Activated T-helper 17 cell treated with anti-CD3 and anti-CD28 coated beads, Interleukin-2, amount 50 U/mL, for 72 hours (primary cell): ENCODE data around the gene TUBGCP6. TPM values are rescaled to one million over a fixed set of nuclear protein-coding genes. Genes with fewer than 3 reads are reported as not detected.
"Not testable (repeated sequence)": the region's sequence is repeated elsewhere in the genome, so short reads cannot be mapped to it uniquely, and the experiment has no call there.

Experiments used
- ATAC-seq: fragments of 150-1000 bp; cut with Tn5 transposase; replicated peaks from 2 replicates; pipeline ENCODE4 v1.10.0; 2021; ENCODE audit warnings: mild to moderate bottlenecking, moderate library complexity
- H3K27ac Mint-ChIP-seq: one replicate; pipeline ENCODE4 v1.8.0; 2022; ENCODE audit warnings: mixed read lengths
- H3K27me3 Mint-ChIP-seq: one replicate; pipeline ENCODE4 v1.8.0; 2022; ENCODE audit warnings: mixed read lengths
- H3K36me3 Mint-ChIP-seq: one replicate; pipeline ENCODE4 v1.8.0; 2022; ENCODE audit warnings: low read depth, mild to moderate bottlenecking, mixed read lengths
- H3K4me1 Mint-ChIP-seq: one replicate; pipeline ENCODE4 v1.8.0; 2022; ENCODE audit warnings: mixed read lengths
- H3K4me3 Mint-ChIP-seq: one replicate; pipeline ENCODE4 v1.8.0; 2022; ENCODE audit warnings: mild to moderate bottlenecking, mixed read lengths
- H3K9me3 Mint-ChIP-seq: one replicate; pipeline ENCODE4 v1.8.0; 2022; ENCODE audit warnings: mixed read lengths
- total RNA-seq, 2 donors: library from RNA; stranded (reverse); gene quantifications; one replicate each; pipeline ENCODE4 v1.2.3, GENCODE V29; 2022

Gene TUBGCP6
- total RNA-seq, 2 donors from 2014 or later = 44.5 to 51.1 TPM

- no peak overlapping the region for H3K4me3 Mint-ChIP-seq
- no peaks in the 10 kb centered on the region for H3K9me3 Mint-ChIP-seq
- ATAC-seq = no peak
- no peak overlapping the region for H3K27ac Mint-ChIP-seq
- peaks cover 65% of the 10 kb centered on the region for H3K36me3 Mint-ChIP-seq
- no peaks in the 10 kb centered on the region for H3K27me3 Mint-ChIP-seq
- H3K4me1 Mint-ChIP-seq = peaks cover 16% of the 10 kb centered on the region
Observed at GRCh38 chr22:50211147-50211546, 33.7 kb downstream of the TUBGCP6 start.

- H3K4me3 Mint-ChIP-seq = no peak overlapping the region
- H3K36me3 Mint-ChIP-seq = peaks cover 60% of the 10 kb centered on the region
- peaks cover 16% of the 10 kb centered on the region for H3K4me1 Mint-ChIP-seq
- H3K27me3 Mint-ChIP-seq = no peaks in the 10 kb centered on the region
- ATAC-seq = no peak
- H3K27ac Mint-ChIP-seq = no peak overlapping the region
- no peaks in the 10 kb centered on the region for H3K9me3 Mint-ChIP-seq
Observed at GRCh38 chr22:50210378-50211139, 34.3 kb downstream of the TUBGCP6 start.

GRCh38 chr22:50209893-50210292 is 34.9 kb downstream of the TUBGCP6 start:
- no peaks in the 10 kb centered on the region for H3K27me3 Mint-ChIP-seq

GRCh38 chr22:50208939-50209892 is 35.6 kb downstream of the TUBGCP6 start:
- no peaks in the 10 kb centered on the region for H3K9me3 Mint-ChIP-seq
- no peak overlapping the region for H3K4me3 Mint-ChIP-seq
- ATAC-seq = peak; percentile 26
- H3K36me3 Mint-ChIP-seq = peaks cover 62% of the 10 kb centered on the region
- H3K27ac Mint-ChIP-seq = peak overlapping the region; percentile 32
- H3K27me3 Mint-ChIP-seq = no peaks in the 10 kb centered on the region
- peaks cover 9% of the 10 kb centered on the region for H3K4me1 Mint-ChIP-seq

More at GRCh38 chr22:50209893-50210292, 34.9 kb downstream of the TUBGCP6 start:
- H3K9me3 Mint-ChIP-seq = no peaks in the 10 kb centered on the region
- H3K36me3 Mint-ChIP-seq = peaks cover 61% of the 10 kb centered on the region
- no peak overlapping the region for H3K4me3 Mint-ChIP-seq
- peaks cover 13% of the 10 kb centered on the region for H3K4me1 Mint-ChIP-seq
- peak overlapping the region; percentile 32 for H3K27ac Mint-ChIP-seq
- peak; percentile 74 for ATAC-seq

DNA sequence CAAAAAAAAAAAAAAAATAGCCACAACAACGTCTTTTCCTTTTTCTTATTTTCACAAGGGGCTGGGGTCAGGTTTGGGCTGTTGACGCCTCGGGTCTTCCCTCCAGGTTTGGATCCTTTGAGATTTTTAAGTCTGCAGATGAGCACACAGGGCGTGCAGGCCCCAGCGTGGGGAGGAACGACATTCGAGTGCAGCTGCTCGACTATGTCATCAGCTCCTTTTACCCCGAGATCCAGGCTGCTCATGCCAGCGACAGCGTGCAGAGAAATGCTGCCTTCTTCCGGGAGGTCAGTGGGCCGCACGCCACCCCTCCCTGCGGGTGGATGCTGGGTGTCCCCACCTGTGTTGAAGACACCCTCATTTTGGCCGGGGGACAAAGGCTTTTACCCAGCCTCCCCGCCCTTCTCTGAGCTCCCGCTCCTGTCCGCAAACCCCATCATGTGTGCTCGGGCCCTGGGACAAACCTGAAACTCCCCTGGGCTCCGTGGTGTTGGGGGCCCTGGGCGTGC is 36.3 kb downstream of the TUBGCP6 start:
- ATAC-seq = no peak
- Mint-ChIP-seq H3K4me1 (peaks cover 9% of the 10 kb centered on the region), H3K9me3 (no peaks in the 10 kb centered on the region), H3K4me3 (no peak overlapping the region), H3K27me3 (no peaks in the 10 kb centered on the region), H3K27ac (no peak overlapping the region), H3K36me3 (peaks cover 62% of the 10 kb centered on the region)

DNA sequence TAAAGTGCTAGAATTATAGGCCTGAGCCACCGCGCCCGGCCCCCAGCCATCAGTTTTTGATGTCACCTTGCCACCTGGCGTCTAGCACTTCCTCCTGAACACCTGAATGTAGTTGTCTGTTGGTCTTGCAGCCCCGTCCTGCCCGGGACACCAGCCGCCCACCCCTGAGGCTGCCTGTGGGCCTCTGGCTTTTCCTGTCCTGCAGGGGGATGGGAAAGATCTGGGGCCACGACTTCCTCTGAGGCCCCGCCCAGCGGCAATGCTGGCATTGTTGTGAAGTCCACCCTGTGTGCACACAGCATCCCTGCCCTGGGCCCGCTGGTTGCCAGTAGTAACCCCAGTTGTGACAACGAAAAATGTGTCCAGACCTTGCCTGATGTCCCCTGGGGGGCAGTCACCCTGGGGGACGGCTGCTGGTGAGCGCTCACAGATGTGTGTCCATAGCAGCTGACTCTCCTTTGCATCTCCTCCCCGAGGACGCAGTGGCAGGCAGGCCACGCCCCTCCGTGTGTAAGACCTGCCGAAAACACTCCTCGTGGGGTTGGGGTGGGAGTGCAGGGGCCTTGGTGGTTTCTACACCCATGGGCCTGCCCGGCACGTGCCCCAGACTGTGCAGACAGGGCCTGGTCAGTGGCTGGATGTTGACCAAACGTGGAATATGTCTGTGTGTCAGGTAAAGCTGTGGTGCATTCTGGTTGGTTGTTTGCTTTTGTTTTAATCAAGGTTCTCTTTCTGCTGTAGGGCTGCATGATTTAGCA is 37.3 kb downstream of the TUBGCP6 start:
- H3K4me1 Mint-ChIP-seq = peaks cover 6% of the 10 kb centered on the region
- no peak overlapping the region for H3K27ac Mint-ChIP-seq
- no peaks in the 10 kb centered on the region for H3K27me3 Mint-ChIP-seq
- peaks cover 61% of the 10 kb centered on the region for H3K36me3 Mint-ChIP-seq
- H3K9me3 Mint-ChIP-seq = no peaks in the 10 kb centered on the region
- ATAC-seq = no peak
- H3K4me3 Mint-ChIP-seq = no peak overlapping the region

- no peak for ATAC-seq
- Mint-ChIP-seq H3K4me3 (no peak overlapping the region), H3K4me1 (peaks cover 9% of the 10 kb centered on the region), H3K36me3 (peaks cover 57% of the 10 kb centered on the region), H3K27me3 (no peaks in the 10 kb centered on the region), H3K27ac (no peak overlapping the region), H3K9me3 (no peaks in the 10 kb centered on the region)
Observed at GRCh38 chr22:50206599-50206998, 38.2 kb downstream of the TUBGCP6 start.

- H3K36me3 Mint-ChIP-seq = peaks cover 52% of the 10 kb centered on the region
- H3K9me3 Mint-ChIP-seq = no peaks in the 10 kb centered on the region
- no peaks in the 10 kb centered on the region for H3K27me3 Mint-ChIP-seq
- no peak overlapping the region for H3K27ac Mint-ChIP-seq
- peaks cover 9% of the 10 kb centered on the region for H3K4me1 Mint-ChIP-seq
- ATAC-seq = no peak
- H3K4me3 Mint-ChIP-seq = no peak overlapping the region
Observed at GRCh38 chr22:50205781-50206569, 38.8 kb downstream of the TUBGCP6 start.

- H3K27me3 Mint-ChIP-seq, H3K4me3 Mint-ChIP-seq, ATAC-seq, H3K4me1 Mint-ChIP-seq, H3K27ac Mint-ChIP-seq, H3K9me3 Mint-ChIP-seq: not testable (repeated sequence)
- H3K36me3 Mint-ChIP-seq = peaks cover 45% of the 10 kb centered on the region
Observed at GRCh38 chr22:50204998-50205397, 39.8 kb downstream of the TUBGCP6 start.

DNA sequence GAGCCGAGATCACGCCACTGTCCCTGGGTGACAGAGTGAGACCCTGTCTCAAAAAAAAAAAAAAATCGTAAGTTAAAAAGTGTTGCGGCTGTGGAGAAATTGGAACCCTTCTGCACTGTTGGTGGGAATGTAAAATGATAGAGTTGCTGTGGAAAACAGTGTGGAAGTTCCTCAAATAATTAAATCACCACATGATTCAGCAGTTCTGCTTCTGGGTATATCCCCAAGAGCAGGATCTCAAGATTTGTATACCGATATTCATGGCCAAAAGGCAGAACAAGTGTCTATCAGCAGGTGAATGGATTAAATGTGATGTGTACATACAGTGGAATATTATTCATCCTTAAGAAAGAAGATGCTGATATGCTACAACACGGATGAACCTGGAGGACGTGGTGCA is 40.3 kb downstream of the TUBGCP6 start:
- no peak overlapping the region for H3K27ac Mint-ChIP-seq
- H3K36me3 Mint-ChIP-seq = peaks cover 41% of the 10 kb centered on the region
- H3K4me1 Mint-ChIP-seq = peaks cover 4% of the 10 kb centered on the region
- no peaks in the 10 kb centered on the region for H3K27me3 Mint-ChIP-seq
- no peak for ATAC-seq
- no peak overlapping the region for H3K4me3 Mint-ChIP-seq
- H3K9me3 Mint-ChIP-seq = no peaks in the 10 kb centered on the region

GRCh38 chr22:50203288-50203687 is 41.5 kb downstream of the TUBGCP6 start:
- no peak for ATAC-seq
- Mint-ChIP-seq H3K4me1 (peaks cover 3% of the 10 kb centered on the region), H3K27ac (no peak overlapping the region), H3K36me3 (peaks cover 44% of the 10 kb centered on the region), H3K27me3 (no peaks in the 10 kb centered on the region), H3K9me3 (no peaks in the 10 kb centered on the region), H3K4me3 (no peak overlapping the region)

DNA sequence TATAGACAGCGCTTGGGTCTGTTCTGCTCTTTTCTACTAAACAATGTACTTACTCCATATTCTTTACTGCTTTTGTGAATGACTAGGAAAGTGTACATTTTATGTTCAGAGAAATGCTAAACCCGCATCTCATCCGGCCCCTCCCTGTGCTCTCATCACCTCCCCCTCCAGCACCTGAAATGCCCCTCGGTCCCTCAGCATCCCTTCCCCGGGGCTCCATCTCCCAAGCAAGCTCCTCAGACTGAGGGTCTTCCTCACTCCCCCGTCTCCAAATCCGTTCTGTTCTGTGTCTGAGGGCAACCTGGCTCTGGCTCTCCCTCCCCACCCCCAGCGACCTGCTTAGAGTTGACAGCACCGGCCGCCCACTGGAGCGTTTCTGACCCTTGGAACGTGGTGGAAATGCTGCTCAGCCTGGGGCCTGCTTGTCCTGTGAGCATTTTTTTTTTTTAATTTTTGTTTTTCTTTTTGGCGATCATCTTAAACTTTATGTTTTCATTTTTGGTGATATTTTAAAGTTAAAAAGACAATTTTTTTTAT is 42.6 kb downstream of the TUBGCP6 start:
- peaks cover 3% of the 10 kb centered on the region for H3K4me1 Mint-ChIP-seq
- no peaks in the 10 kb centered on the region for H3K9me3 Mint-ChIP-seq
- no peak for ATAC-seq

More for the DNA sequence above, 42.6 kb downstream of the TUBGCP6 start:
- Mint-ChIP-seq H3K27ac (peak overlapping the region; percentile 56), H3K36me3 (peaks cover 44% of the 10 kb centered on the region), H3K27me3 (no peaks in the 10 kb centered on the region), H3K4me3 (peak overlapping the region; percentile 78)
